Hematopoietic multipotent progenitor cell (in vitro differentiated cells): ENCODE results near the gene GPR155. TPM values are rescaled to one million over a fixed set of nuclear protein-coding genes. Genes with fewer than 3 reads are reported as not detected.

ENCODE experiments used
- DNase-seq, 3 donors: peaks; one replicate each; pipeline ENCODE4 v3.0.0-alpha.2; 2011 to 2015; ENCODE audit warnings: low read depth in 2 of 3, low spot score in 2 of 3
- total RNA-seq: library from RNA; depleted of rRNA; stranded (reverse); fragments of >200 nt; gene quantifications from one replicate; pipeline ENCODE4 v1.2.3, GENCODE V29; 2012

The GPR155 gene
- total RNA-seq, 1 donor, result 2.7 TPM

DNA sequence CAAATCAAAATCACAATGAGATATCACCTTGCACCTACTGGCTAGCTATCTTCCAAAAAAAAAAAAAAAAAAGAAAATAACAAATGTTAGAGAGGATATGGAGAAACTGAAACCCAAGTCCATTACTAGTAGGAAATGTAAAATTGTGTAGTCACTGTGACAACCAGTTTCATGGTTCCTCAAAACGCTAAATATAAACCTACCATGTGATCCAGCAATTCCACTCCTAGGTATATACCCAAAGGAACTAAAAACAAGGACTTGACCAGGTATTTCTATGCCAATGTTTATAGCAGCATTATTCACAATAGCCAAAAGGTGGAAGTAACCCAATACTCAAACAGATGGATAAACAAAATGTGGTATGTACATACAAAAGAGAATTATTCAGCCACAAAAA is 103.0 kb downstream of the GPR155 start:
- DNase-seq, result peak in 2 of 3 donors; percentile 14 to 58

Other genes starting within 250 kb of the GPR155 start
- gene OLA1, start 238.5 kb downstream of the GPR155 start, total RNA-seq, result 22.1 TPM
- not detected for gene SP9, start 152.1 kb downstream of the GPR155 start, total RNA-seq
- gene SCRN3, start 91.3 kb downstream of the GPR155 start, total RNA-seq, result 17.5 TPM
- 26.7 TPM for gene WIPF1, start 110.8 kb upstream of the GPR155 start, total RNA-seq